IPS-15b (cell line): ENCODE measurements around the gene RTN4RL2.
A peak's percentile ranks its signal among the peaks of the same experiment; 100 is the strongest.
"Not testable (repeated sequence)": the region's sequence is repeated elsewhere in the genome, so short reads cannot be mapped to it uniquely, and the experiment has no call there.

Experiments
- H3K27me3 ChIP-seq: one replicate; pipeline ENCODE4 v1.6.1; 2013; ENCODE audit warnings: low read length; ENCODE audit not compliant: control insufficient read depth, insufficient read depth
- H3K36me3 ChIP-seq: one replicate; pipeline ENCODE4 v1.6.1; 2013; ENCODE audit warnings: low read length; ENCODE audit not compliant: control insufficient read depth, insufficient read depth
- H3K4me1 ChIP-seq: one replicate; pipeline ENCODE4 v1.6.1; 2013; ENCODE audit warnings: mild to moderate bottlenecking, low read length; ENCODE audit not compliant: control insufficient read depth, insufficient read depth
- H3K4me3 ChIP-seq: one replicate; pipeline ENCODE4 v1.5.1; 2013; ENCODE audit warnings: low read depth, low read length
- H3K9ac ChIP-seq: one replicate; pipeline ENCODE4 v1.6.1; 2013; ENCODE audit warnings: low read depth, mild to moderate bottlenecking, low read length
- H3K9me3 ChIP-seq: one replicate; pipeline ENCODE4 v1.6.1; 2013; ENCODE audit warnings: mild to moderate bottlenecking, low read length; ENCODE audit not compliant: control insufficient read depth, insufficient read depth

The RTN4RL2 gene

GRCh38 chr11:57434640-57435546, 25.4 kb upstream of the RTN4RL2 start:
- Histone ChIP-seq H3K27me3 (no peaks in the 10 kb centered on the region), H3K36me3 (no peaks in the 10 kb centered on the region), H3K9me3 (no peaks in the 10 kb centered on the region), H3K9ac (no peak overlapping the region), H3K4me3 (no peak overlapping the region), H3K4me1 (no peaks in the 10 kb centered on the region)

- Histone ChIP-seq H3K9ac (no peak overlapping the region), H3K9me3 (no peaks in the 10 kb centered on the region)
These were observed 24.3 kb upstream of the RTN4RL2 start for GRCh38 chr11:57436031-57436430.

GRCh38 chr11:57438345-57439285, 21.7 kb upstream of the RTN4RL2 start:
- Histone ChIP-seq H3K9me3 (no peaks in the 10 kb centered on the region), H3K27me3 (no peaks in the 10 kb centered on the region), H3K4me3 (no peak overlapping the region), H3K4me1 (no peaks in the 10 kb centered on the region), H3K9ac (no peak overlapping the region), H3K36me3 (no peaks in the 10 kb centered on the region)

More at GRCh38 chr11:57436031-57436430, 24.3 kb upstream of the RTN4RL2 start:
- no peak overlapping the region for H3K4me3 ChIP-seq
- no peaks in the 10 kb centered on the region for H3K36me3 ChIP-seq
- no peaks in the 10 kb centered on the region for H3K27me3 ChIP-seq
- H3K4me1 ChIP-seq = no peaks in the 10 kb centered on the region

- Histone ChIP-seq H3K4me3 (no peak overlapping the region), H3K27me3 (no peaks in the 10 kb centered on the region), H3K9ac (no peak overlapping the region), H3K4me1 (no peaks in the 10 kb centered on the region), H3K9me3 (no peaks in the 10 kb centered on the region), H3K36me3 (no peaks in the 10 kb centered on the region)
These were observed 20.5 kb upstream of the RTN4RL2 start for GRCh38 chr11:57439786-57440185.

GRCh38 chr11:57440744-57441414, 19.4 kb upstream of the RTN4RL2 start:
- Histone ChIP-seq H3K9ac (no peak overlapping the region), H3K36me3 (no peaks in the 10 kb centered on the region), H3K4me1 (no peaks in the 10 kb centered on the region), H3K4me3 (no peak overlapping the region), H3K27me3 (no peaks in the 10 kb centered on the region), H3K9me3 (no peaks in the 10 kb centered on the region)

- Histone ChIP-seq H3K4me1 (no peaks in the 10 kb centered on the region), H3K4me3 (no peak overlapping the region), H3K9me3 (no peaks in the 10 kb centered on the region), H3K9ac (no peak overlapping the region), H3K27me3 (no peaks in the 10 kb centered on the region), H3K36me3 (no peaks in the 10 kb centered on the region)
These were observed 15.8 kb upstream of the RTN4RL2 start for GRCh38 chr11:57444362-57445121.

GRCh38 chr11:57445122-57445394, 15.3 kb upstream of the RTN4RL2 start:
- H3K27me3 ChIP-seq, H3K9ac ChIP-seq, H3K4me1 ChIP-seq, H3K9me3 ChIP-seq, H3K36me3 ChIP-seq, H3K4me3 ChIP-seq: not testable (repeated sequence)

GRCh38 chr11:57446055-57446454, 14.3 kb upstream of the RTN4RL2 start:
- Histone ChIP-seq H3K4me3 (no peak overlapping the region), H3K4me1 (no peaks in the 10 kb centered on the region), H3K9me3 (no peaks in the 10 kb centered on the region), H3K36me3 (no peaks in the 10 kb centered on the region), H3K27me3 (peaks cover 2% of the 10 kb centered on the region), H3K9ac (no peak overlapping the region)

GRCh38 chr11:57453543-57454177, 6.7 kb upstream of the RTN4RL2 start:
- Histone ChIP-seq H3K36me3 (no peaks in the 10 kb centered on the region), H3K9me3 (no peaks in the 10 kb centered on the region), H3K9ac (no peak overlapping the region), H3K4me1 (peaks cover 7% of the 10 kb centered on the region), H3K4me3 (no peak overlapping the region), H3K27me3 (peaks cover 18% of the 10 kb centered on the region)

- H3K4me3 ChIP-seq = peak overlapping the region; percentile 85
- H3K27me3 ChIP-seq = peaks cover 30% of the 10 kb centered on the region
- H3K9me3 ChIP-seq = no peaks in the 10 kb centered on the region
- H3K9ac ChIP-seq = no peak overlapping the region
- H3K36me3 ChIP-seq = no peaks in the 10 kb centered on the region
- H3K4me1 ChIP-seq = peaks cover 7% of the 10 kb centered on the region
These were observed 3.2 kb upstream of the RTN4RL2 start for GRCh38 chr11:57456960-57457642.
